ENCODE results near the gene ALDH1A2.

DNA sequence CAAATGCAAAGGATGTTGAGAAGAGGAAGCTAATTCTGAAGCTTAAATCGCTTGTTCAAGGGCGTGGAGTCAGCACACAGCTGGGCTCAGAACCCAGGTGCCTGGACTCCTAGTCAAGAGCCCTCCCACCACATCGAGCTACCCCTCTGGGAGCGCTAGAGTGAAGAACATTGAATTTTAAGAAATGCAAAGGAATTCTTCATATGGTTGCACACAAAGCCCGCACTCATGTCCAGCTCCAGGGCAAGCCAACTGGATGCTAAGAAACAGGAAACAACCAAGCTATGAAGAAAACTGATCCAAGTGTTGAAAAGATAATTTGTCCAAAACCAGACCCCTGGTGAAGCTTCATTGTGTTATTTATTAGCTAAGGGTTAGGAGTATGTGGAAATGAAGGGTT lies 122.3 kb downstream of the ALDH1A2 start:
- no peak for TF ChIP-seq EZH2phosphoT487 (IDR thresholded peaks at IDR 0.05; ENCODE audit: borderline replicate concordance, low read length)
- TF ChIP-seq, protein P1, sequence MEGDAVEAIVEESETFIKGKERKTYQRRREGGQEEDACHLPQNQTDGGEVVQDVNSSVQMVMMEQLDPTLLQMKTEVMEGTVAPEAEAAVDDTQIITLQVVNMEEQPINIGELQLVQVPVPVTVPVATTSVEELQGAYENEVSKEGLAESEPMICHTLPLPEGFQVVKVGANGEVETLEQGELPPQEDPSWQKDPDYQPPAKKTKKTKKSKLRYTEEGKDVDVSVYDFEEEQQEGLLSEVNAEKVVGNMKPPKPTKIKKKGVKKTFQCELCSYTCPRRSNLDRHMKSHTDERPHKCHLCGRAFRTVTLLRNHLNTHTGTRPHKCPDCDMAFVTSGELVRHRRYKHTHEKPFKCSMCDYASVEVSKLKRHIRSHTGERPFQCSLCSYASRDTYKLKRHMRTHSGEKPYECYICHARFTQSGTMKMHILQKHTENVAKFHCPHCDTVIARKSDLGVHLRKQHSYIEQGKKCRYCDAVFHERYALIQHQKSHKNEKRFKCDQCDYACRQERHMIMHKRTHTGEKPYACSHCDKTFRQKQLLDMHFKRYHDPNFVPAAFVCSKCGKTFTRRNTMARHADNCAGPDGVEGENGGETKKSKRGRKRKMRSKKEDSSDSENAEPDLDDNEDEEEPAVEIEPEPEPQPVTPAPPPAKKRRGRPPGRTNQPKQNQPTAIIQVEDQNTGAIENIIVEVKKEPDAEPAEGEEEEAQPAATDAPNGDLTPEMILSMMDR (IDR thresholded peaks at IDR 0.05; ENCODE audit: low read depth, low read length, poor library complexity, severe bottlenecking) = no peak
